Iris pigment epithelial cell (primary cell): ENCODE measurements around the gene TRIM44.

ENCODE experiments used
- DNase-seq: peaks from one replicate; pipeline ENCODE4 v3.0.0-alpha.2; 2011; ENCODE audit warnings: low read depth

TRIM44 gene

GRCh38 chr11:35717520-35717919, 54.9 kb downstream of the TRIM44 start:
- no peak for DNase-seq

GRCh38 chr11:35721651-35722282, 59.2 kb downstream of the TRIM44 start:
- DNase-seq = peak; percentile 67

- DNase-seq = no peak
These were observed 60.1 kb downstream of the TRIM44 start for GRCh38 chr11:35722641-35723040.

GRCh38 chr11:35723493-35723892, 60.9 kb downstream of the TRIM44 start:
- DNase-seq = no peak

GRCh38 chr11:35723913-35724312, 61.3 kb downstream of the TRIM44 start:
- DNase-seq = peak; percentile 23

- peak; percentile 87 for DNase-seq
These were observed 63.3 kb downstream of the TRIM44 start for GRCh38 chr11:35725885-35726284.

- no peak for DNase-seq
These were observed 64.6 kb downstream of the TRIM44 start for GRCh38 chr11:35727140-35727539.

GRCh38 chr11:35730254-35730653, 67.7 kb downstream of the TRIM44 start:
- no peak for DNase-seq

GRCh38 chr11:35734669-35735410, 72.3 kb downstream of the TRIM44 start:
- no peak for DNase-seq

GRCh38 chr11:35735411-35735810, 72.8 kb downstream of the TRIM44 start:
- DNase-seq = no peak

GRCh38 chr11:35735903-35736302, 73.3 kb downstream of the TRIM44 start:
- no peak for DNase-seq

GRCh38 chr11:35736952-35737351, 74.4 kb downstream of the TRIM44 start:
- no peak for DNase-seq

- no peak for DNase-seq
These were observed 77.7 kb downstream of the TRIM44 start for GRCh38 chr11:35740061-35740799.

- DNase-seq = no peak
These were observed 80.3 kb downstream of the TRIM44 start for GRCh38 chr11:35742707-35743454.

GRCh38 chr11:35746356-35747153, 84.0 kb downstream of the TRIM44 start:
- DNase-seq = no peak

GRCh38 chr11:35747668-35748067, 85.1 kb downstream of the TRIM44 start:
- DNase-seq = no peak

- DNase-seq = no peak
These were observed 86.1 kb downstream of the TRIM44 start for GRCh38 chr11:35748644-35749043.

GRCh38 chr11:35750315-35750714, 87.7 kb downstream of the TRIM44 start:
- no peak for DNase-seq

- no peak for DNase-seq
These were observed 88.5 kb downstream of the TRIM44 start for GRCh38 chr11:35750981-35751663.

- no peak for DNase-seq
These were observed 89.1 kb downstream of the TRIM44 start for GRCh38 chr11:35751664-35752061.

GRCh38 chr11:35752115-35752514, 89.5 kb downstream of the TRIM44 start:
- no peak for DNase-seq
